ENCODE results near the gene CD209.

DNA sequence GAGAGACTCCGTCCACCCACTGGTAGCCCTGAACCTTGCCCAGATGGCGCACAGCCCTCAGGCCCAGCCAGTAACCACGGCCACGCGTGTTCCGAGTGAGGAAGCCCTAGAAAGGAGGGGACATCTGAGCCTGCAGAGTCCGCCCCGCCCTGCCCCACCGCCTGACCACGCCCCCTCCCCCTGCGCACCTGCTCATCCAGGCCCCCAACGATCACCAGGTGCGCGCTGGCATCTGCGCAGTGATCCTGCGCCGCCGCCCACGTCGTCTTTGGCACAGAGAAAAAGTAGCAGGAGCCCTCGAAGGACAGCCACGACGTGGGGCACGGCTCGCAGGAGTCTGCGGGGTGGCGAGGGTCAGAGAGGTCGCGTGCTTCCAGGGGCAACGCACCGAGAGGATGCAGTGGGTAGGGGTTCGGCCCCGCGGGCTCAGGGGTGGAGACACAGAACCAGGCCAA, 17.5 kb downstream of the CD209 start:
- TF ChIP-seq POLR2AphosphoS5 (IDR thresholded peaks at IDR 0.05; ENCODE audit: low read depth, low read length) (no peak), SIN3A (IDR thresholded peaks at IDR 0.05; ENCODE audit: borderline replicate concordance, insufficient read depth, low read length) (no peak), FOXP2 (optimal IDR thresholded peaks at IDR 0.05; ENCODE audit: borderline replicate concordance, extremely low read depth, extremely low read length, insufficient read depth) (no peak)
- TF ChIP-seq, protein P1, sequence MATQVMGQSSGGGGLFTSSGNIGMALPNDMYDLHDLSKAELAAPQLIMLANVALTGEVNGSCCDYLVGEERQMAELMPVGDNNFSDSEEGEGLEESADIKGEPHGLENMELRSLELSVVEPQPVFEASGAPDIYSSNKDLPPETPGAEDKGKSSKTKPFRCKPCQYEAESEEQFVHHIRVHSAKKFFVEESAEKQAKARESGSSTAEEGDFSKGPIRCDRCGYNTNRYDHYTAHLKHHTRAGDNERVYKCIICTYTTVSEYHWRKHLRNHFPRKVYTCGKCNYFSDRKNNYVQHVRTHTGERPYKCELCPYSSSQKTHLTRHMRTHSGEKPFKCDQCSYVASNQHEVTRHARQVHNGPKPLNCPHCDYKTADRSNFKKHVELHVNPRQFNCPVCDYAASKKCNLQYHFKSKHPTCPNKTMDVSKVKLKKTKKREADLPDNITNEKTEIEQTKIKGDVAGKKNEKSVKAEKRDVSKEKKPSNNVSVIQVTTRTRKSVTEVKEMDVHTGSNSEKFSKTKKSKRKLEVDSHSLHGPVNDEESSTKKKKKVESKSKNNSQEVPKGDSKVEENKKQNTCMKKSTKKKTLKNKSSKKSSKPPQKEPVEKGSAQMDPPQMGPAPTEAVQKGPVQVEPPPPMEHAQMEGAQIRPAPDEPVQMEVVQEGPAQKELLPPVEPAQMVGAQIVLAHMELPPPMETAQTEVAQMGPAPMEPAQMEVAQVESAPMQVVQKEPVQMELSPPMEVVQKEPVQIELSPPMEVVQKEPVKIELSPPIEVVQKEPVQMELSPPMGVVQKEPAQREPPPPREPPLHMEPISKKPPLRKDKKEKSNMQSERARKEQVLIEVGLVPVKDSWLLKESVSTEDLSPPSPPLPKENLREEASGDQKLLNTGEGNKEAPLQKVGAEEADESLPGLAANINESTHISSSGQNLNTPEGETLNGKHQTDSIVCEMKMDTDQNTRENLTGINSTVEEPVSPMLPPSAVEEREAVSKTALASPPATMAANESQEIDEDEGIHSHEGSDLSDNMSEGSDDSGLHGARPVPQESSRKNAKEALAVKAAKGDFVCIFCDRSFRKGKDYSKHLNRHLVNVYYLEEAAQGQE (IDR thresholded peaks at IDR 0.05; ENCODE audit: insufficient read depth in 1 of 2, low read depth in 2 of 2, low read length in 2 of 2) = no peak

All from PFSK-1 (cell line).